Fibroblast of mammary gland (primary cell): ENCODE results near the gene CD177.

Experiments used
- DNase-seq: peaks from one replicate; pipeline ENCODE4 v3.0.0-alpha.2; 2010; ENCODE audit warnings: low read depth
- H3K4me3 ChIP-seq: 2 replicates; pipeline ENCODE4 v1.5.1; 2011; ENCODE audit warnings: low read depth, mild to moderate bottlenecking, low read length, moderate library complexity; ENCODE audit not compliant: control insufficient read depth
- TF ChIP-seq, protein P1 (sequence below): conservative IDR thresholded peaks from 2 replicates; pipeline ENCODE4 v1.5.1; 2011; ENCODE audit warnings: low read depth, low read length, inconsistent platforms; ENCODE audit not compliant: control insufficient read depth, insufficient read depth

The CD177 gene

DNA sequence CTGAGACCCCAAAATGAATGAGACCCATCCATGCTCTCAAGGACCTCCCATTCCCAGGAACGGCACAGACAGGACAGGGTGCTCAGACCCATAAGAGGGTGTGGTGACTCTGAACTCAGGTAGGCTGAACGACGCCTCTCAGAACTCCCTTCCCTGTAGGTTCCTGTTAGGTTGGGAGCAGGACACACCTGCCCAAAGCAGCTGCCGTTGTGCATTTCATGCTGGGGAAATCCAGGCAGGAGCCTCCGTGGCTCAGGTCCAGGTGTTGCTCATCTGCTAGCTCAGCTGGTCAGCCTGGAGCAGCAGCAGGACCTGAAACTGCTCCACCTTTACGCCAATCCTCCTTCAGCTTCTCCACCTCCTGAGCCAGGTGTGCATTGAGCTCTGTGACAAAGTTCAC, 42.1 kb downstream of the CD177 start:
- no peak for DNase-seq
- TF ChIP-seq, protein P1, sequence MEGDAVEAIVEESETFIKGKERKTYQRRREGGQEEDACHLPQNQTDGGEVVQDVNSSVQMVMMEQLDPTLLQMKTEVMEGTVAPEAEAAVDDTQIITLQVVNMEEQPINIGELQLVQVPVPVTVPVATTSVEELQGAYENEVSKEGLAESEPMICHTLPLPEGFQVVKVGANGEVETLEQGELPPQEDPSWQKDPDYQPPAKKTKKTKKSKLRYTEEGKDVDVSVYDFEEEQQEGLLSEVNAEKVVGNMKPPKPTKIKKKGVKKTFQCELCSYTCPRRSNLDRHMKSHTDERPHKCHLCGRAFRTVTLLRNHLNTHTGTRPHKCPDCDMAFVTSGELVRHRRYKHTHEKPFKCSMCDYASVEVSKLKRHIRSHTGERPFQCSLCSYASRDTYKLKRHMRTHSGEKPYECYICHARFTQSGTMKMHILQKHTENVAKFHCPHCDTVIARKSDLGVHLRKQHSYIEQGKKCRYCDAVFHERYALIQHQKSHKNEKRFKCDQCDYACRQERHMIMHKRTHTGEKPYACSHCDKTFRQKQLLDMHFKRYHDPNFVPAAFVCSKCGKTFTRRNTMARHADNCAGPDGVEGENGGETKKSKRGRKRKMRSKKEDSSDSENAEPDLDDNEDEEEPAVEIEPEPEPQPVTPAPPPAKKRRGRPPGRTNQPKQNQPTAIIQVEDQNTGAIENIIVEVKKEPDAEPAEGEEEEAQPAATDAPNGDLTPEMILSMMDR: no peak
- H3K4me3 ChIP-seq: no peak overlapping the region

DNA sequence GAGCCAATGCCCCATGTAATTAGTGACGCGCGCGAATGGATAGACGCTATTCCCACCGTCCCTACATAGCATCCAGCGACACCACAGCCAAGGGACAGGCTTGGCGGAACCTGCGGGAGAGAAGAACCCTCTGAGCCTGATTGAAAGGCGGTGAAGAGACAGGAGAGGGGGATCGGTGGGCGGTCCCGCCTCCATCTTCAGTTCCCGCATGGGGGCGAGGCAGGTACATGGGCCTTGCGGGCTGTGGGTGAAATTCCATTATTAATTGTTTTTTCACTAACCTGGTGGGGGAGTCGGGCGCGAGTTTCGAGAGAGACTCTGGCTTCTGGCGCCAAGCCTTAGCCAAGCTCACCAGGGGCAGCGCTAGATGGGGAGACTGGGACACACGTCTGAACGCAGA, 52.8 kb downstream of the CD177 start:
- DNase-seq: no peak
- no peak overlapping the region for H3K4me3 ChIP-seq
- TF ChIP-seq, protein P1: no peak

DNA sequence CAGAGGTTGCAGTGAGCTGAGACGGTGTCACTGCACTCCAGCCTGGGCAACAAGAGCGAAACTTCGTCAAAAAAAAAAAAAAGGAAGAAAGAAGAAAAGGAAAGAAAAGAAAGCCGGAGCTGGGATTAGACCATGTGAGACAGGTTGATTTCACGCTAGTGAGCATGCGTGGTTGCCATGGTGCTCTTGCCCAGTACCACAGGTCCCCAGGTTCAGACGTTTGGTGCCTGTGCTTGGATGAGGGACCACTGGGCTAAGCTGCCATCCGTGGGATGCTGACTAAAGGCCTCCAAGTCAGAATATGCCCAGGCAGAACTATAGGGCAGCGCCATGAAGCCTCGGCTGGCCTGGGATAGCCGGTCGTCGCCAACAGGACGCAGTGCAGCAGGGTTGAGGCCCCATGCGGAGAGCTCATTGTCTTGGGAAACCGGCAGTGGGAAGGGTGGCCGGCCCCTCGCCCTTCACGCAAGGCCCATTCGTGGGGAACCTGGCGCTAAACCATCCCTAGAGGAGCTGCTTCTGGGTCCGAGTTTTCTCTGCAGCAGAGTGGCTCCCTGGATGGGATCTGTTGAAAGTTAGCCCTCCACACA, 54.0 kb downstream of the CD177 start:
- no peak overlapping the region for H3K4me3 ChIP-seq
- TF ChIP-seq, protein P1: no peak
- no peak for DNase-seq

DNA sequence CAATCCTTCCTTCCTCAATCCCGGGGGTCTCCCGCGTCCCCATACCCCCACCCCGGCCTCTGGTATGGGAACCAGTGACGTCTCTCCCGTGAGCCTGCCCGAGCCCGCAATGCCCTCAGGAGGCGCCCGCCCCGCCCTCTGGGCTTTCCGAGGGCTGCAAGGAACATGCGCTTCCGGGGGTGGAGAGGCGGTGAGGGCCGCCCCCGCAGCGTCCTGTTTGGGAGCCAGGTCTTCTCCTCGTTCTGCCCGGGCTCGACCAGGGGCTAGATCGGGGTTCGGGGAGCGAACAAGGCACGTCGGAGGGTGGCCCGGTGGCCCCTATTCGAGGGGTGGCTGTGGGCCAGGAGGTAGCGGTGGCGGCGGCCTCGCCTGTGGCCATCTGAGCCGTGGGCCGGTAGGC, 54.6 kb downstream of the CD177 start:
- no peak overlapping the region for H3K4me3 ChIP-seq
- TF ChIP-seq, protein P1: no peak
- DNase-seq: no peak

DNA sequence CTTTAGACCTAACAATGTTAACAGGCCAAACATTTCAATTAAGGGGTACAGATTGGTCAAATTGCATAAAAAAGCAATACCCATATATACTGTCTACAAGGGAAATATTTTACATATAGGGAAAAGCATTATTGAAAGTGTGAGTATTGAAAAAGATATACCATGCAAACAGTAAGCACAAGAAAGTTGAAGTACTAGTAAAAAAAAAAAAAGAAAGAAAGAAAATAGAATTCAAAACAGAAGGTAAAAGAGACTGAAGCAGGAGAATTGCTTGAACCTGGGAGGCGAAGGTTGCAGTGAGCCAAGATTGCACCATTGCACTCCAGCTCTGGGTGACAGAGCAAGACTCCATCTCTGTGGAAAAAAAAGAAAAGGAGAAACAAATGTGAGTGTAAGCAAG, 55.9 kb downstream of the CD177 start:
- no peak for DNase-seq
- TF ChIP-seq, protein P1: no peak
- H3K4me3 ChIP-seq: no peak overlapping the region

DNA sequence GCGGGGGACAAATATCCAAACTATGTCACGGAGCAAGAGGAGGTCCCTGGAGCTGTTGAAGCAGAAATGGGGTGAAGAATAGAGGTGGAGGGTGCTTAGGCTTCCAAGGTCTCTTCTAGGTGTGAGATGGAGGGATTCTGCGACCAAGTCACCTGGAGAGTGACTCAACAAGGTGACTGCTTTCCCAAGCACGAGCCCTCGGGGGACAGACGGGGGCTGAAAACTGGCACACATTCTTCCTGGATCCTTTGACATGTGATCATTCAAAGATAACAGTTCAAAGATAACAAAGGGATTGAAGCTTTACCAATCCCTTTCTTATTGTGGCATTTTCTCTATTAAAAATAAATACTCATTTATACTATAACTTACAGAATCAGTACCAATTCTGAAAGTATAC, 59.0 kb downstream of the CD177 start:
- TF ChIP-seq, protein P1: no peak
- no peak for DNase-seq
- no peak overlapping the region for H3K4me3 ChIP-seq
